ENCODE measurements around the gene MALAT1. TPM values are rescaled to one million over a fixed set of nuclear protein-coding genes. Genes with fewer than 3 reads are reported as not detected.

Gene MALAT1
- total and polyA plus RNA-seq, 2 of the 13 experiments (the other 11 are each of a cell fraction or from before 2014, with no cell fraction given), result 143 to 1,237 TPM

DNA sequence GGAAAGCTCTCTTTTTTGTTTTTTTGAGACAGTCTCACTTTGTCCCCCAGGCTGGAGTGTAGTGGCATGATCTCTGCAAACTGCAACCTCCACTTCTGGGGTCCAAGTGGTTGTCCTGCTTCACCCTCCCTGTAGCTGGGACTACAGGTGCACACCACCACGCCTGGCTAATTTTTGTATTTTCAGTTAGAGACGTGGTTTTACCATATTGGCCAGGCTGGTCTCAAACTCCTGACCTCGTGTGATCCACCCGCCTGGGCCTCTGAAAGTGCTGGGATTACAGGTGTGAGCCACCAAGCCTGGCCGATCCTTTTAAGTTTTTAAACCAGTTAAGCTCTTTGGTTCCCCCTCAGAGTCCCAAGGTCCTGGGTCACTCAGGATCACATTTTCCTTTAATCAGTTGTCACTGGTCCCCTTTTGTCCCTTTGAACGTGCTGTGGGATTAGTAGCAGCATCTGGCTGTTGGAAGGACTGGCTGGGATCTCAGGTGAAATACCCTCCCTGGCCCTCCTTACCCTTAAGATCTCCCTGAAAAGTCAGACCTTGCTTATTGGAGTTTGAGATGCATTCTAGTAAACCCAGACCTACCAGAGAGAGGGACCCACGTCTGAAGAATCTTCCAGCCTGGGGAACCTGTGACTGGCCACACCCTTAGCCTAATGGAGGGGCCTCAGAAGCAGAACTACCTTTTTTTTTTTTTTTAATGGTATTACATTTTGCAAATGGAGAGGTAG is 8.1 kb downstream of the MALAT1 start (continued):
- TF ChIP-seq RARG (CRISPR knock-in tag; IDR thresholded peaks at IDR 0.05; ENCODE audit: low read depth) (no peak), ZMYM2 (CRISPR knock-in tag; IDR thresholded peaks at IDR 0.05) (no peak), MAFF (IDR thresholded peaks at IDR 0.05; ENCODE audit: low read depth, low read length) (no peak), GATA4 (IDR thresholded peaks at IDR 0.05; ENCODE audit: borderline replicate concordance, low read depth) (no peak), MIXL1 (CRISPR knock-in tag; IDR thresholded peaks at IDR 0.05) (no peak), MYPOP (CRISPR knock-in tag; IDR thresholded peaks at IDR 0.05) (peak; percentile 43; the same call in 1 of the 2 replicates), NFRKB (IDR thresholded peaks at IDR 0.05) (no peak), ZNF639 (CRISPR knock-in tag; conservative IDR thresholded peaks at IDR 0.05) (no peak), ZNF891 (CRISPR knock-in tag; IDR thresholded peaks at IDR 0.05) (no peak), SIX4 (CRISPR knock-in tag; IDR thresholded peaks at IDR 0.05) (no peak), ZBTB14 (CRISPR knock-in tag; IDR thresholded peaks at IDR 0.05) (no peak), ZBTB20 (CRISPR knock-in tag; IDR thresholded peaks at IDR 0.05; ENCODE audit: borderline replicate concordance, low read depth) (no peak), HOXA5 (CRISPR knock-in tag; IDR thresholded peaks at IDR 0.05) (no peak), ZNF746 (CRISPR knock-in tag; IDR thresholded peaks at IDR 0.05) (no peak)
- TF ChIP-seq, protein P1, sequence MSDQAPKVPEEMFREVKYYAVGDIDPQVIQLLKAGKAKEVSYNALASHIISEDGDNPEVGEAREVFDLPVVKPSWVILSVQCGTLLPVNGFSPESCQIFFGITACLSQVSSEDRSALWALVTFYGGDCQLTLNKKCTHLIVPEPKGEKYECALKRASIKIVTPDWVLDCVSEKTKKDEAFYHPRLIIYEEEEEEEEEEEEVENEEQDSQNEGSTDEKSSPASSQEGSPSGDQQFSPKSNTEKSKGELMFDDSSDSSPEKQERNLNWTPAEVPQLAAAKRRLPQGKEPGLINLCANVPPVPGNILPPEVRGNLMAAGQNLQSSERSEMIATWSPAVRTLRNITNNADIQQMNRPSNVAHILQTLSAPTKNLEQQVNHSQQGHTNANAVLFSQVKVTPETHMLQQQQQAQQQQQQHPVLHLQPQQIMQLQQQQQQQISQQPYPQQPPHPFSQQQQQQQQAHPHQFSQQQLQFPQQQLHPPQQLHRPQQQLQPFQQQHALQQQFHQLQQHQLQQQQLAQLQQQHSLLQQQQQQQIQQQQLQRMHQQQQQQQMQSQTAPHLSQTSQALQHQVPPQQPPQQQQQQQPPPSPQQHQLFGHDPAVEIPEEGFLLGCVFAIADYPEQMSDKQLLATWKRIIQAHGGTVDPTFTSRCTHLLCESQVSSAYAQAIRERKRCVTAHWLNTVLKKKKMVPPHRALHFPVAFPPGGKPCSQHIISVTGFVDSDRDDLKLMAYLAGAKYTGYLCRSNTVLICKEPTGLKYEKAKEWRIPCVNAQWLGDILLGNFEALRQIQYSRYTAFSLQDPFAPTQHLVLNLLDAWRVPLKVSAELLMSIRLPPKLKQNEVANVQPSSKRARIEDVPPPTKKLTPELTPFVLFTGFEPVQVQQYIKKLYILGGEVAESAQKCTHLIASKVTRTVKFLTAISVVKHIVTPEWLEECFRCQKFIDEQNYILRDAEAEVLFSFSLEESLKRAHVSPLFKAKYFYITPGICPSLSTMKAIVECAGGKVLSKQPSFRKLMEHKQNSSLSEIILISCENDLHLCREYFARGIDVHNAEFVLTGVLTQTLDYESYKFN (CRISPR knock-in tag; conservative IDR thresholded peaks at IDR 0.05), result no peak; the same call in 1 of the 2 replicates
- TF ChIP-seq, protein P2, sequence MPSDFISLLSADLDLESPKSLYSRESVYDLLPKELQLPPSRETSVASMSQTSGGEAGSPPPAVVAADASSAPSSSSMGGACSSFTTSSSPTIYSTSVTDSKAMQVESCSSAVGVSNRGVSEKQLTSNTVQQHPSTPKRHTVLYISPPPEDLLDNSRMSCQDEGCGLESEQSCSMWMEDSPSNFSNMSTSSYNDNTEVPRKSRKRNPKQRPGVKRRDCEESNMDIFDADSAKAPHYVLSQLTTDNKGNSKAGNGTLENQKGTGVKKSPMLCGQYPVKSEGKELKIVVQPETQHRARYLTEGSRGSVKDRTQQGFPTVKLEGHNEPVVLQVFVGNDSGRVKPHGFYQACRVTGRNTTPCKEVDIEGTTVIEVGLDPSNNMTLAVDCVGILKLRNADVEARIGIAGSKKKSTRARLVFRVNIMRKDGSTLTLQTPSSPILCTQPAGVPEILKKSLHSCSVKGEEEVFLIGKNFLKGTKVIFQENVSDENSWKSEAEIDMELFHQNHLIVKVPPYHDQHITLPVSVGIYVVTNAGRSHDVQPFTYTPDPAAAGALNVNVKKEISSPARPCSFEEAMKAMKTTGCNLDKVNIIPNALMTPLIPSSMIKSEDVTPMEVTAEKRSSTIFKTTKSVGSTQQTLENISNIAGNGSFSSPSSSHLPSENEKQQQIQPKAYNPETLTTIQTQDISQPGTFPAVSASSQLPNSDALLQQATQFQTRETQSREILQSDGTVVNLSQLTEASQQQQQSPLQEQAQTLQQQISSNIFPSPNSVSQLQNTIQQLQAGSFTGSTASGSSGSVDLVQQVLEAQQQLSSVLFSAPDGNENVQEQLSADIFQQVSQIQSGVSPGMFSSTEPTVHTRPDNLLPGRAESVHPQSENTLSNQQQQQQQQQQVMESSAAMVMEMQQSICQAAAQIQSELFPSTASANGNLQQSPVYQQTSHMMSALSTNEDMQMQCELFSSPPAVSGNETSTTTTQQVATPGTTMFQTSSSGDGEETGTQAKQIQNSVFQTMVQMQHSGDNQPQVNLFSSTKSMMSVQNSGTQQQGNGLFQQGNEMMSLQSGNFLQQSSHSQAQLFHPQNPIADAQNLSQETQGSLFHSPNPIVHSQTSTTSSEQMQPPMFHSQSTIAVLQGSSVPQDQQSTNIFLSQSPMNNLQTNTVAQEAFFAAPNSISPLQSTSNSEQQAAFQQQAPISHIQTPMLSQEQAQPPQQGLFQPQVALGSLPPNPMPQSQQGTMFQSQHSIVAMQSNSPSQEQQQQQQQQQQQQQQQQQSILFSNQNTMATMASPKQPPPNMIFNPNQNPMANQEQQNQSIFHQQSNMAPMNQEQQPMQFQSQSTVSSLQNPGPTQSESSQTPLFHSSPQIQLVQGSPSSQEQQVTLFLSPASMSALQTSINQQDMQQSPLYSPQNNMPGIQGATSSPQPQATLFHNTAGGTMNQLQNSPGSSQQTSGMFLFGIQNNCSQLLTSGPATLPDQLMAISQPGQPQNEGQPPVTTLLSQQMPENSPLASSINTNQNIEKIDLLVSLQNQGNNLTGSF (CRISPR knock-in tag; IDR thresholded peaks at IDR 0.05), result no peak

All from HepG2 (cell line).